Inflammatory macrophage treated with lipopolysaccharide for 1 hour (primary cell): ENCODE data around the gene BRSK2.

Experiments
- DNase-seq, 2 donors: peaks; one replicate each; pipeline ENCODE4 v3.0.0-alpha.2; 2020 to 2022

Gene BRSK2

GRCh38 chr11:1438261-1438966 lies 48.7 kb downstream of the BRSK2 start:
- DNase-seq: no peak

- no peak for DNase-seq
Measured at GRCh38 chr11:1438967-1439330, 49.2 kb downstream of the BRSK2 start.

GRCh38 chr11:1439341-1439740 lies 49.6 kb downstream of the BRSK2 start:
- DNase-seq: no peak

- no peak for DNase-seq
Measured at GRCh38 chr11:1440066-1440465, 50.3 kb downstream of the BRSK2 start.

GRCh38 chr11:1440496-1440895 lies 50.8 kb downstream of the BRSK2 start:
- no peak for DNase-seq

- DNase-seq: no peak
Measured at GRCh38 chr11:1442163-1442562, 52.4 kb downstream of the BRSK2 start.

GRCh38 chr11:1442807-1443366 lies 53.2 kb downstream of the BRSK2 start:
- DNase-seq: no peak

- no peak for DNase-seq
Measured at GRCh38 chr11:1443737-1444136, 54.0 kb downstream of the BRSK2 start.

- DNase-seq: no peak
Measured at GRCh38 chr11:1444321-1444720, 54.6 kb downstream of the BRSK2 start.

- no peak for DNase-seq
Measured at GRCh38 chr11:1444823-1445422, 55.2 kb downstream of the BRSK2 start.

GRCh38 chr11:1445741-1446445 lies 56.2 kb downstream of the BRSK2 start:
- no peak for DNase-seq

- no peak for DNase-seq
Measured at GRCh38 chr11:1446623-1447022, 56.9 kb downstream of the BRSK2 start.

- DNase-seq: no peak
Measured at GRCh38 chr11:1447845-1448825, 58.4 kb downstream of the BRSK2 start.

- no peak for DNase-seq
Measured at GRCh38 chr11:1448882-1449281, 59.1 kb downstream of the BRSK2 start.

GRCh38 chr11:1449490-1450243 lies 59.9 kb downstream of the BRSK2 start:
- no peak for DNase-seq

- DNase-seq: no peak
Measured at GRCh38 chr11:1450344-1450875, 60.7 kb downstream of the BRSK2 start.

GRCh38 chr11:1450949-1451710 lies 61.4 kb downstream of the BRSK2 start:
- no peak for DNase-seq

- DNase-seq: no peak
Measured at GRCh38 chr11:1451781-1452470, 62.2 kb downstream of the BRSK2 start.

- no peak for DNase-seq
Measured at GRCh38 chr11:1452744-1453143, 63.0 kb downstream of the BRSK2 start.

GRCh38 chr11:1453611-1454034 lies 63.9 kb downstream of the BRSK2 start:
- no peak for DNase-seq
